ENCODE measurements around the gene MSH3.
"Not testable (repeated sequence)": the region's sequence is repeated elsewhere in the genome, so short reads cannot be mapped to it uniquely, and the experiment has no call there.

Gene MSH3

GRCh38 chr5:80864109-80864508 is 209.7 kb downstream of the MSH3 start:
- no peak for DNase-seq

GRCh38 chr5:80864706-80865435 is 210.4 kb downstream of the MSH3 start:
- DNase-seq = no peak

- DNase-seq = no peak
Measured at GRCh38 chr5:80865551-80865950, 211.1 kb downstream of the MSH3 start.

GRCh38 chr5:80866371-80866770 is 211.9 kb downstream of the MSH3 start:
- DNase-seq = no peak

- no peak for DNase-seq
Measured at GRCh38 chr5:80867233-80867632, 212.8 kb downstream of the MSH3 start.

GRCh38 chr5:80870442-80870841 is 216.0 kb downstream of the MSH3 start:
- no peak for DNase-seq

GRCh38 chr5:80871541-80871961 is 217.1 kb downstream of the MSH3 start:
- DNase-seq = no peak

- no peak for DNase-seq
Measured at GRCh38 chr5:80874162-80874561, 219.7 kb downstream of the MSH3 start.

GRCh38 chr5:80877592-80877991 is 223.1 kb downstream of the MSH3 start:
- DNase-seq = no peak

GRCh38 chr5:80881726-80882125 is 227.3 kb downstream of the MSH3 start:
- no peak for DNase-seq

GRCh38 chr5:80883390-80883789 is 228.9 kb downstream of the MSH3 start:
- DNase-seq = not testable (repeated sequence)

- DNase-seq = no peak
Measured at GRCh38 chr5:80884086-80884813, 229.8 kb downstream of the MSH3 start.

- no peak for DNase-seq
Measured at GRCh38 chr5:80884929-80885328, 230.5 kb downstream of the MSH3 start.

GRCh38 chr5:80885396-80886000 is 231.0 kb downstream of the MSH3 start:
- DNase-seq = no peak

- no peak for DNase-seq
Measured at GRCh38 chr5:80894083-80894482, 239.6 kb downstream of the MSH3 start.

- no peak for DNase-seq
Measured at GRCh38 chr5:80895523-80895922, 241.1 kb downstream of the MSH3 start.

- not testable (repeated sequence) for DNase-seq
Measured at GRCh38 chr5:80902624-80903023, 248.2 kb downstream of the MSH3 start.

GRCh38 chr5:80904533-80905187 is 250.2 kb downstream of the MSH3 start:
- DNase-seq = no peak

- DNase-seq = no peak
Measured at GRCh38 chr5:80905405-80905804, 251.0 kb downstream of the MSH3 start.

- DNase-seq = no peak
Measured at GRCh38 chr5:80912479-80912878, 258.0 kb downstream of the MSH3 start.

GRCh38 chr5:80915716-80916115 is 261.3 kb downstream of the MSH3 start:
- no peak for DNase-seq

- DNase-seq = no peak
Measured at GRCh38 chr5:80916676-80917075, 262.2 kb downstream of the MSH3 start.

- no peak for DNase-seq
Measured at GRCh38 chr5:80917631-80918030, 263.2 kb downstream of the MSH3 start.

Measured in NCI-H345 (cell line).